ENCODE measurements around the gene EDRF1.
"Not testable (repeated sequence)": the region's sequence is repeated elsewhere in the genome, so short reads cannot be mapped to it uniquely, and the experiment has no call there.

The EDRF1 gene

GRCh38 chr10:125707541-125708468 is 11.7 kb upstream of the EDRF1 start:
- no peak for DNase-seq

- no peak for DNase-seq
These were observed 10.5 kb upstream of the EDRF1 start for GRCh38 chr10:125708971-125709503.

- DNase-seq: no peak
These were observed 9.7 kb upstream of the EDRF1 start for GRCh38 chr10:125709553-125710474.

GRCh38 chr10:125711110-125711750 is 8.3 kb upstream of the EDRF1 start:
- DNase-seq: no peak

GRCh38 chr10:125714728-125715127 is 4.8 kb upstream of the EDRF1 start:
- DNase-seq: not testable (repeated sequence)

GRCh38 chr10:125720002-125720382 is 483 bp downstream of the EDRF1 start:
- DNase-seq: no peak

GRCh38 chr10:125721035-125721434 is 1.5 kb downstream of the EDRF1 start:
- no peak for DNase-seq

GRCh38 chr10:125722811-125723210 is 3.3 kb downstream of the EDRF1 start:
- DNase-seq: no peak

GRCh38 chr10:125726914-125727313 is 7.4 kb downstream of the EDRF1 start:
- no peak for DNase-seq

- no peak for DNase-seq
These were observed 7.9 kb downstream of the EDRF1 start for GRCh38 chr10:125727436-125727835.

- DNase-seq: no peak
These were observed 14.6 kb downstream of the EDRF1 start for GRCh38 chr10:125734148-125734547.

- DNase-seq: no peak
These were observed 15.3 kb downstream of the EDRF1 start for GRCh38 chr10:125734823-125735222.

- DNase-seq: no peak
These were observed 18.7 kb downstream of the EDRF1 start for GRCh38 chr10:125738206-125738605.

GRCh38 chr10:125739994-125740679 is 20.6 kb downstream of the EDRF1 start:
- DNase-seq: no peak

- DNase-seq: no peak
These were observed 23.0 kb downstream of the EDRF1 start for GRCh38 chr10:125742465-125742864.

GRCh38 chr10:125744909-125745308 is 25.4 kb downstream of the EDRF1 start:
- DNase-seq: no peak

GRCh38 chr10:125747417-125747816 is 27.9 kb downstream of the EDRF1 start:
- no peak for DNase-seq

GRCh38 chr10:125756196-125756595 is 36.7 kb downstream of the EDRF1 start:
- no peak for DNase-seq

- no peak for DNase-seq
These were observed 37.5 kb downstream of the EDRF1 start for GRCh38 chr10:125756853-125757487.

GRCh38 chr10:125757742-125758141 is 38.2 kb downstream of the EDRF1 start:
- no peak for DNase-seq

- DNase-seq: no peak
These were observed 42.5 kb downstream of the EDRF1 start for GRCh38 chr10:125761961-125762360.
